HG03469 (cell line): ENCODE data around the gene DYRK1B.
A peak's percentile ranks its signal among the peaks of the same experiment; 100 is the strongest.

Experiments used
- ATAC-seq: cut with Tn5 transposase; IDR thresholded peaks from one replicate; pipeline ENCODE4 v1.9.1; 2021; ENCODE audit warnings: mild to moderate bottlenecking, moderate library complexity, moderate number of reproducible peaks; ENCODE audit not compliant: unreplicated experiment

DYRK1B gene

GRCh38 chr19:39864118-39864517, 30.2 kb upstream of the DYRK1B start:
- ATAC-seq = no peak

- ATAC-seq = no peak
These were observed 24.6 kb upstream of the DYRK1B start for GRCh38 chr19:39858541-39858940.

GRCh38 chr19:39852882-39853281, 18.9 kb upstream of the DYRK1B start:
- no peak for ATAC-seq

DNA sequence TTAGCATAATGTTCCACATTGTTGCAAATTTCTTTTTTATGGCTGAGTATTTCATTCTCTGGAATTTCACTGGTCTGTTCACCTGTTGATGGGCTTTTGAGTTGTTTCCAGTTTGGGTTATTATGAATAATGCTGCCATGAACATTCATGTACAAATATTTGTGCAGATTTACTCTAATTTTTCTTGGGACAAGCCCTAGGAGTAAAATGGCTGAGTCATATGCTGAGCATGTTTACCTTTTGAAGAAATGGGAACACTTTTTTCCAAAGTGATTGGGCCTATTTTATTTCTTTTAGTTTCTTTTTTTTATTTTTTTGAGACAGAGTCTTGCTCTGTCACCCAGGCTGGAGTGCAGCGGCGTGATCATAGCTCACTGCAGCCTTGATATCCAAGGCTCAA, 16.9 kb upstream of the DYRK1B start:
- no peak for ATAC-seq

DNA sequence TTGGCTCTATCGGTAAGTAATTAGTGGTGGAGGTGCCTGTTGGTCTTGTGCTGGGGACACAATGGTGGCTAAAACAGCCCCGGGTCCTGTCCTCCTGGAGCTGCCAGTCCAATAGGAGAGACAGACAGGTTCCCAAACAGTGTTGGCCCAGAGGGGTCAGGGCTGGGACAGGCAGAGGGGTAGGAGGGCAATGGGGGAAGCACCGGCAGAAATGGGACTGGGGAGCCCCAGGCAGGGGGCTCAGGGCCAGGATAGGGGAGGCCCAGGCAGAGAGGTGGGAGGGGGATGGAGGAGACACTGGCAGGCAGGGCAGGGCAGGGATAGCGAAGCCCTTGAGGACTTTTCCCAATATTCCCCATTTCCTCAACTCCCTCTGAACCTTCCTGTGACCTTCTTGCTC, 14.4 kb upstream of the DYRK1B start:
- no peak for ATAC-seq

- no peak for ATAC-seq
These were observed 13.6 kb upstream of the DYRK1B start for GRCh38 chr19:39847525-39847924.

DNA sequence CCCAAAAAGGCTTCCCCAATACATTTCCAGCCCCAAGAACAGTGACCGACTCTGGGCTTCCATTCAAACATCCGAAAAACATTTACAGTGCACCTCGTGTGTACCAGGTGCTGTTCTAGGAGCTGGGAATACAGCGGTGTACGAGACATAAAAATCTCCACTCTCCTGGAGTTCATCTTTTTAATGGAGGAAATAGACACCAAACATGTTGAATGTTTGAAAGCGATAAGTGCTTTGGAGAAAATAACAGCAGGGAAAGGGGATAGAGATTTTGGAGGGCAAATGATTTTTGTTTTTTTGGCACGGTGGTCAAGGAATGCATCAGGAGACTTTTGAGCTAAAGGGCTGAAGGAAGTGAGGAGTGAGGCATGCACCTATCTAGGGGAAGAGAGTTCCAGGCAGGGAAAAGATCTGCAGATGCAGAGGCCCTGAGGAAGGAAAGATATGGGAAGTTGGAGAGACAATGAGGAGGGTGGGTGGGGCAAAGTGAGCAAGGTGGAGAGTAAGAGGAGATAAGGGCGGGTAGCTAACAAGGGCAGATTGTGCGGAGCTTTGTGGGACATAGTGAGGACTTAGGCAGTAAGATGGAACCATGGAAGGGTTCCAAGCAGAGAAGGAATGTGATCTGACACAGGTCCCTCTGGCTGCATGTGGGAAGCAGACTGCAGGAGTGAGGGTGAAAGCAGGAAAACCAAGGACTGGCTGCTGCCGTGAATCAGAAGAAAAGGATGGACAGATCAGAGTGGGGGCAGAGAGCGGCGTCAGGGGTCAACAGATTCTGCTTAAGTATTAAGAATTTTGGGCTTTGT, 12.9 kb upstream of the DYRK1B start:
- no peak for ATAC-seq

- peak; percentile 42 for ATAC-seq
These were observed 12.1 kb upstream of the DYRK1B start, which contains the start of gene FBL for GRCh38 chr19:39845933-39846677. Gene FBL, minus strand, starts transcription at chr19:39846379. Its CDS starts 79 bp downstream, at chr19:39846300.

GRCh38 chr19:39845584-39845932, 11.6 kb upstream of the DYRK1B start:
- ATAC-seq = no peak

DNA sequence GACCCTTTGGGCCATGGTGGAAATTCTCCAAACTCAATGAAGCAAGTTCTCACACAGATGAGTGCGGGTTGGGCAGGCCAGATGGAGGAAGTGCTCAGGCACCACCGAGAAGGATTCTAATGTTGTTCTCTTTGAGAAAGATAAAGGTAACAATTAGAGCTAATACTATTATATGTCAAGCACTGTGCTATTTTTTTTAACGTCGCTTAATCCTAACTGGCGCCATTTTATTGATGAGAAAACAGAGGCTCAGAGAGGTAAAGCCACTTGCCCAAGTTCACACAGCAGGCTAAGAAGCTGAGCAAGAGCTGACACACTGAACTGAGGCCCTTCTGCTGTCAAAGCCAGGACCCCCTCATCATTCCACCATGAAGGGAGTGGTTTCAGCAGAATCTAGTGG, 11.2 kb upstream of the DYRK1B start:
- ATAC-seq = no peak

DNA sequence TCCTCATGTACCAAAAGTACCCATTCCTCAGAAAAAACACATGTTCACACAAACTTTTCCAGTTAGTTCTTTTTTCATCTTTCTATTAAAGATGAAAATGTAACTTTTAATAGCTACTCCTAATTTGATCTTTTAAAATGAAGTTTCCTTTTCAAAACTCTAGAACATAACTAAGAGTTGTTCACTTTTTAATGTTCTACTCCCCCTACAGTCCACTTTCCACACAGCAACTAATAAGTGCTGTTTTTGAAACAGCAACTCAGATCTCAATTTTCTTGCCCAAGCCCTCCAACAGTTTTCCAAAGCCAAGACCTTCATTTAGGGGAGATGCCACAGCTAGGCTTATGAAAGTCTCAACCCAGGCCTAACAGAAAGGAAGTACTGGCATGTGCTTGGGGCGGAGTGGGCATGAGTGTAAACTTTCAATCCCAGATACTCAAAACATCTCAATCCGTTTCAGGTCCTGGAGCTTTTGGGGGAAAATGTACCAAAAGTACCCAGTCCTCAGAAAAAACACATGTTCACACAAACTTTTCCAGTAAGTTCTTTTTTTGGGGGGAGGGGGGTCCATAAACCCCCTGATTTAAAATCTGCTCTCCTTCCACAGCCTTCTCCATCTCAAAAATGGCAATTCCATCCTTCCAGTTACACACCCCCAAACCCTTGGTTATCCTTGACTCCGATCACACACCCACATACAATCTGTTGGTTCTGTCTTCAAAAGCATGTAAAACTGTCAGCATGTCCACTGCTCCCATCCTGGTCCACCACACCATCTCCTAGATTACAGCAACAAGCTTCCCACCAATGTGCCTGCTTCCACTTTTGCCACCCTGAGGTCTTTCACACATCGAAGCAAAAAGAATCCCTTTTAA, 10.2 kb upstream of the DYRK1B start:
- no peak for ATAC-seq

- no peak for ATAC-seq
These were observed 8.9 kb upstream of the DYRK1B start for GRCh38 chr19:39842693-39843435.

DNA sequence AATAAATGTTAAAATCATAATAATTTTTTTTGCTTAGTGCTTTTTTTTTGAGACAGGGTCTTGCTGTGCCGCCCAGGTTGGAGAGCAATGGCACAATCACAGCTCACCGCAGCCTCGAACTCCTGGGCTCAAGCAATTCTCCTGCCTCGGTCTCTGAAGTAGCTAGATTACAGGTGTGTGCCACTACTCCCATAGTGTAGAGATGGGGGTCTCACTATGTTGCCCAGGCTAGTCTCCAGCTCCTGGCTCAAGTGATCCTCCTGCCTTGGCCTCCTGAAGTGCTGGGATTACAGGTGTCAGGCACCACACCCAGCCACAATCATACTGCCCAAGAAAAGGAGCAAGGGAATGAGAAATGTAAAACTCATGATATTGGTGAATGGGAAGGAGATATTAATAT, 7.1 kb upstream of the DYRK1B start:
- ATAC-seq = no peak

- ATAC-seq = no peak
These were observed 6.5 kb upstream of the DYRK1B start for GRCh38 chr19:39840492-39840891.

- ATAC-seq = no peak
These were observed 5.8 kb upstream of the DYRK1B start for GRCh38 chr19:39839678-39840327.

GRCh38 chr19:39838569-39838968, 4.6 kb upstream of the DYRK1B start:
- no peak for ATAC-seq

- ATAC-seq = no peak
These were observed 4.0 kb upstream of the DYRK1B start for GRCh38 chr19:39837978-39838377.

DNA sequence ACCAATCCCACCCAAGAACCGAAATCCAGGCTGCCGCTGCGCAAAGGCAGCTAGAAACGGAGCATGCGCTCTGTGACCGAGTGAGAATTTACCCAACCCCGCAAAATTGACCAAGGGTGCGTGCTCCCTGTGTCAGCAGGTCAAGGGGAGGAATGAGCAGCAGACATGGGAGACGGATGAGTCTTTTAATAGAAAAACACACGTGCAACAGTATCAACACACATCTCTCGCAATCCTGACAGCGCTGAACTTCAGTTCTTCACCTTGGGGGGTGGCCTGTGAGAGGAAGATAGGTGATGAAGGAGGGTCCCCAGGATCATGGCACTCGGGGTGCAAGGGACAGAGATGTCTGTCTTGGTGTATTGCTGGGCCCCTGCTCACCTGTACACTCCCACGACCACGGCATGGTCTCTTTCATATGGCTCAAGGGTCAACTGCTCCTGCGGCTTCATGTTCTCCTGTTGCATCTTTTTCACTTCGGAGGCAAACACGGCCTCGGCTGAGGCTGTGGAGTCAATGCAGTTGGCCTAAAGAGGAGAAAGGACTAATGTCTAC, 402 bp upstream of the DYRK1B start:
- no peak for ATAC-seq

- no peak for ATAC-seq
These were observed 850 bp downstream of the DYRK1B start for GRCh38 chr19:39833160-39833463.
